Mammary epithelial cell (primary cell): Measurements from ENCODE around the gene GALM.

ENCODE experiments used
- EZH2 ChIP-seq: IDR thresholded peaks from 2 replicates; pipeline ENCODE4 v1.6.1; 2012; ENCODE audit warnings: low read length, inconsistent platforms, borderline replicate concordance
- TF ChIP-seq, protein P1 (sequence below), 2 donors: IDR thresholded peaks in 1 of 2; conservative IDR thresholded peaks in 1 of 2; 2 replicates each; pipeline ENCODE4 v1.5.1; 2011 to 2012; ENCODE audit warnings: inconsistent platforms in 2 of 2, low read length in 2 of 2, mild to moderate bottlenecking in 2 of 2, control low read depth in 1 of 2, low read depth in 1 of 2; ENCODE audit not compliant: insufficient read depth in 1 of 2; ENCODE audit errors: extremely low read depth in 1 of 2

DNA sequence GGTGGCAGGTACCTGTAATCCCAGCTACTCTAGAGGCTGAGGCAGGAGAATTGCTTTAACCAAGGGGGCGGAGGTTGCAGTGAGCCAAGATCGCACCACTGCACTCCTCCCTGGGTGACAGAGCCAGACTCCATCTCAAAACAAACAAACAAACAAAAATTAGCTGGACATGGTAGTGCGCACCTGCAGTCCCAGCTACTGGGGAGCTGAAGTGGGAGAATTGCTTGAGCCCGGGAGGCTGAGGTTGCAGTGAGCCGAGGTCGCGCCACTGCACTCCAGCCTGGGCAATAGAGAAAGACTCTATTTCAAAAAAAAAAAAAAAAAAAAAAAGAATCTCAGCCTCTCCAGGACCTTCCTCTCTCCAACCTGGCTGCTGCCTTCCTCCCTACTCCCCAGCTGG is 65.2 kb downstream of the GALM start:
- TF ChIP-seq, protein P1, sequence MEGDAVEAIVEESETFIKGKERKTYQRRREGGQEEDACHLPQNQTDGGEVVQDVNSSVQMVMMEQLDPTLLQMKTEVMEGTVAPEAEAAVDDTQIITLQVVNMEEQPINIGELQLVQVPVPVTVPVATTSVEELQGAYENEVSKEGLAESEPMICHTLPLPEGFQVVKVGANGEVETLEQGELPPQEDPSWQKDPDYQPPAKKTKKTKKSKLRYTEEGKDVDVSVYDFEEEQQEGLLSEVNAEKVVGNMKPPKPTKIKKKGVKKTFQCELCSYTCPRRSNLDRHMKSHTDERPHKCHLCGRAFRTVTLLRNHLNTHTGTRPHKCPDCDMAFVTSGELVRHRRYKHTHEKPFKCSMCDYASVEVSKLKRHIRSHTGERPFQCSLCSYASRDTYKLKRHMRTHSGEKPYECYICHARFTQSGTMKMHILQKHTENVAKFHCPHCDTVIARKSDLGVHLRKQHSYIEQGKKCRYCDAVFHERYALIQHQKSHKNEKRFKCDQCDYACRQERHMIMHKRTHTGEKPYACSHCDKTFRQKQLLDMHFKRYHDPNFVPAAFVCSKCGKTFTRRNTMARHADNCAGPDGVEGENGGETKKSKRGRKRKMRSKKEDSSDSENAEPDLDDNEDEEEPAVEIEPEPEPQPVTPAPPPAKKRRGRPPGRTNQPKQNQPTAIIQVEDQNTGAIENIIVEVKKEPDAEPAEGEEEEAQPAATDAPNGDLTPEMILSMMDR (conservative IDR thresholded peaks at IDR 0.05 in 1 of 2, IDR thresholded peaks at IDR 0.05 in 1 of 2; ENCODE audit: extremely low read depth in 1 of 2, insufficient read depth in 1 of 2, low read depth in 1 of 2, low read length in 2 of 2), result no peak
- TF ChIP-seq EZH2, result no peak
